OCI-LY3 (cell line): ENCODE data around the gene TDP1.

Experiments used
- EZH2phosphoT487 ChIP-seq: fragments of 200-600 bp; shearing (Covaris generic); IDR thresholded peaks from 2 replicates; pipeline ENCODE4 v1.6.1; 2018; ENCODE audit warnings: antibody characterized with exemption, mixed run types, low read depth
- TF ChIP-seq, protein P1 (sequence below): fragments of 200-600, 300-600 bp; sonication (generic); IDR thresholded peaks from 2 replicates; pipeline ENCODE4 v1.5.1; 2014; ENCODE audit warnings: antibody characterized with exemption, low read length, low read depth

DNA sequence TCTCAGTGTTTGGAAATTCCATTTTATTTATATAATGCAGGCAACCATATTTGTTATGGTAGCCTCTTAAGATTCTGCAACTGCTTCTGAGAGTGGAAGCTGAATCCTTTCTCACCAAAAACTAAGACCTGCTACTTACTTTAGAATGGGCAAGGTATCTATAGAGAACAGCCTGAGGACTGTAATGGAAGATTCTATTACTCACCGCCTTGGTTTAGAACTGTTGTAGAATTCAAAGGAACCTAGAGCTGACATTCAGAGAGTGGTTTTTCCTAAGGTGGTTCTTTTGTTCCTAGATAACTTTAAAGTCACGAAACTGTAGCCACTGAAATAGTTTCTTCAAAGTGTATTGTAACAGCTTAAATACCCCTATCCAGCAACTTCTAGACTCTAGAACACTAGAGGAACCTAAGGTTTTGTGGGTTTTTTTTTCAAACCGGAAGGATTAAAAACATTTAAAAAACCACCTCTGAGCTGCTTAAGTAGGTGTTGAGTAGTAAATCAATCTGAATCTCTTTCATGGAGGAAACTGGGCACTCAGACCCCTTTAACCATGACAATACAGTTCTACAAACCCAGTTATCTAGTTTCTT lies 4.2 kb downstream of the TDP1 start:
- TF ChIP-seq, protein P1, sequence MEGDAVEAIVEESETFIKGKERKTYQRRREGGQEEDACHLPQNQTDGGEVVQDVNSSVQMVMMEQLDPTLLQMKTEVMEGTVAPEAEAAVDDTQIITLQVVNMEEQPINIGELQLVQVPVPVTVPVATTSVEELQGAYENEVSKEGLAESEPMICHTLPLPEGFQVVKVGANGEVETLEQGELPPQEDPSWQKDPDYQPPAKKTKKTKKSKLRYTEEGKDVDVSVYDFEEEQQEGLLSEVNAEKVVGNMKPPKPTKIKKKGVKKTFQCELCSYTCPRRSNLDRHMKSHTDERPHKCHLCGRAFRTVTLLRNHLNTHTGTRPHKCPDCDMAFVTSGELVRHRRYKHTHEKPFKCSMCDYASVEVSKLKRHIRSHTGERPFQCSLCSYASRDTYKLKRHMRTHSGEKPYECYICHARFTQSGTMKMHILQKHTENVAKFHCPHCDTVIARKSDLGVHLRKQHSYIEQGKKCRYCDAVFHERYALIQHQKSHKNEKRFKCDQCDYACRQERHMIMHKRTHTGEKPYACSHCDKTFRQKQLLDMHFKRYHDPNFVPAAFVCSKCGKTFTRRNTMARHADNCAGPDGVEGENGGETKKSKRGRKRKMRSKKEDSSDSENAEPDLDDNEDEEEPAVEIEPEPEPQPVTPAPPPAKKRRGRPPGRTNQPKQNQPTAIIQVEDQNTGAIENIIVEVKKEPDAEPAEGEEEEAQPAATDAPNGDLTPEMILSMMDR: no peak
- TF ChIP-seq EZH2phosphoT487: no peak
